ENCODE data around the gene HIVEP3. TPM values are rescaled to one million over a fixed set of nuclear protein-coding genes. Genes with fewer than 3 reads are reported as not detected.

HIVEP3 gene
- total RNA-seq, 4 donors from 2014 or later = 5.3 to 17.3 (median 9.1) TPM

DNA sequence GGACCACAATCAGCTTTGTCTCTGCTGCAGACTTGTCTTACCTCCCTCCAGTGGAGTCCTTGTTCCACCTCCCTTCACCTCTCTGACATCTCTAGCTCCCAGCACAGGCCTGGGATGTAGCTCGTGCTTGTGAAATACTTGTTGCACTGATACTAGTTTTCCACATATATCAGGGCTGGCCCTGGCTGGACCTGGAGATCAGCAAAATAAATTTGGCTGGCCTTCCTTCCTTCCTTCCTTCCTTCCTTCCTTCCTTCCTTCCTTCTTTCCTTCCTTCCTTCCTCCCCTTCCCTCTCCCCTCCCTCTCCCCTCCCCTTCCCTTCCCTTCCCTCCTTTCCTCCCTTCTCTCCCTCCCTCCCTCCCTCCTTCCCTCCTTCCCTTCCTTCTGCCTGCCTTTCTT is 196.5 kb downstream of the HIVEP3 start:
- intact Hi-C loops (cut with DNase I; ENCODE audit: low total_unique reads) = no loop called here
- TF ChIP-seq, protein P1, sequence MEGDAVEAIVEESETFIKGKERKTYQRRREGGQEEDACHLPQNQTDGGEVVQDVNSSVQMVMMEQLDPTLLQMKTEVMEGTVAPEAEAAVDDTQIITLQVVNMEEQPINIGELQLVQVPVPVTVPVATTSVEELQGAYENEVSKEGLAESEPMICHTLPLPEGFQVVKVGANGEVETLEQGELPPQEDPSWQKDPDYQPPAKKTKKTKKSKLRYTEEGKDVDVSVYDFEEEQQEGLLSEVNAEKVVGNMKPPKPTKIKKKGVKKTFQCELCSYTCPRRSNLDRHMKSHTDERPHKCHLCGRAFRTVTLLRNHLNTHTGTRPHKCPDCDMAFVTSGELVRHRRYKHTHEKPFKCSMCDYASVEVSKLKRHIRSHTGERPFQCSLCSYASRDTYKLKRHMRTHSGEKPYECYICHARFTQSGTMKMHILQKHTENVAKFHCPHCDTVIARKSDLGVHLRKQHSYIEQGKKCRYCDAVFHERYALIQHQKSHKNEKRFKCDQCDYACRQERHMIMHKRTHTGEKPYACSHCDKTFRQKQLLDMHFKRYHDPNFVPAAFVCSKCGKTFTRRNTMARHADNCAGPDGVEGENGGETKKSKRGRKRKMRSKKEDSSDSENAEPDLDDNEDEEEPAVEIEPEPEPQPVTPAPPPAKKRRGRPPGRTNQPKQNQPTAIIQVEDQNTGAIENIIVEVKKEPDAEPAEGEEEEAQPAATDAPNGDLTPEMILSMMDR (IDR thresholded peaks at IDR 0.05) = no peak
- no peak for TF ChIP-seq POLR2A (IDR thresholded peaks at IDR 0.05)
- 89 to 96% methylated on average over 1 of the region's 1 CpG for WGBS, 2 donors

DNA sequence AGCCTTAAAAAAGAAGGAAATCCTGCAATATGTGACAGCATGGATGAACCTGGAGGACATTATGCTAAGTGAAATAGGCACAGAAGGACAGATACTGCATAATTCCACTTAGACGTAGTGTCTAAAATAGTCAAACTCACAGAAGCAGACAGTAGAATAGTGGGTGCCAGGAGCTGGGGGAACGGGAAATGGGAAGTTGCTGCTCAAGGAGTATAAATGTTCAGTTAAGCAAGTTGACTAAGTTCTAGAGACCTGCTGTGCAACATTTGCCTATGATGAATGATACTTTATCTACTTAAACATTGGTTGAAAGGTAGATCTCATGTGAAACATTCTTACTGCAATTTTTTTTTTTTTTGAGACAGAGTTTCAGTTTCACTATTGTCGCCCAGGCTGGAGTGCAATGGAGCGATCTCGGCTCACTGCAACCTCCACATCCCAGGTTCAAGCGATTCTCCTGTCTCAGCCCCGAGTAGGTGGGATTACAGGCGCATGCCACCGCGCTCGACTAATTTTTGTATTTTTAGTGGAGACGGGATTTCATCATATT is 197.8 kb downstream of the HIVEP3 start:
- TF ChIP-seq, protein P1 (IDR thresholded peaks at IDR 0.05) = no peak
- TF ChIP-seq POLR2A (IDR thresholded peaks at IDR 0.05) = no peak
- intact Hi-C loops (cut with DNase I; ENCODE audit: low total_unique reads) = no loop called here
- H3K4me3 ChIP-seq (ENCODE audit: low read depth, poor library complexity, severe bottlenecking) = no peak overlapping the region
- 94 to 95% methylated on average over 12 of the region's 12 CpGs for WGBS, 2 donors
- DNase-seq (ENCODE audit: low spot score in 2 of 2) = no peak

More for the DNA sequence above, 196.5 kb downstream of the HIVEP3 start:
- DNase-seq (ENCODE audit: low spot score in 2 of 2) = no peak
- no peak overlapping the region for H3K4me3 ChIP-seq (ENCODE audit: low read depth, poor library complexity, severe bottlenecking)

DNA sequence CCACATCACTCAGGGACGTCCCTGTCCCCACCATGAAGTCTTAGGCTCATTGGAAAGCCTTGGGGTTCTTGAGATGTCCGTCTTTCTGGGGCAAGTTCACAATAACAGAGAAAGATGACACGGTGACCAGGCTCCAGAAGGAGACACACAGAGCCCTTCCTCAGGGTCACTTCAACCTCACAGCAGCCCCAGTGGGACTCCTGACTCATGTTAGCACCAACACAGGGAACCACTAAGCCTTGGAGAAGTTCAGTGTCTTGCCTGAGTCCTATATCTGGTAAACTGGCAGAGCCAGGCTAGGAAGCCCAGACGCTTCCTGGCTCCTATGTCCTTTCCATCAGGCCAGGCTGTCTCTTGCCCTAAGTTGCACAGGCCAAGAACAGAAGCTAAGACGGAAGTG is 199.1 kb downstream of the HIVEP3 start:
- intact Hi-C loops (cut with DNase I; ENCODE audit: low total_unique reads) = no loop called here
- TF ChIP-seq POLR2A (IDR thresholded peaks at IDR 0.05) = no peak
- TF ChIP-seq, protein P1 (IDR thresholded peaks at IDR 0.05) = no peak
- H3K4me3 ChIP-seq (ENCODE audit: low read depth, poor library complexity, severe bottlenecking) = no peak overlapping the region
- no peak for DNase-seq (ENCODE audit: low spot score in 2 of 2)
- 87 to 88% methylated on average over 5 of the region's 5 CpGs for WGBS, 2 donors

DNA sequence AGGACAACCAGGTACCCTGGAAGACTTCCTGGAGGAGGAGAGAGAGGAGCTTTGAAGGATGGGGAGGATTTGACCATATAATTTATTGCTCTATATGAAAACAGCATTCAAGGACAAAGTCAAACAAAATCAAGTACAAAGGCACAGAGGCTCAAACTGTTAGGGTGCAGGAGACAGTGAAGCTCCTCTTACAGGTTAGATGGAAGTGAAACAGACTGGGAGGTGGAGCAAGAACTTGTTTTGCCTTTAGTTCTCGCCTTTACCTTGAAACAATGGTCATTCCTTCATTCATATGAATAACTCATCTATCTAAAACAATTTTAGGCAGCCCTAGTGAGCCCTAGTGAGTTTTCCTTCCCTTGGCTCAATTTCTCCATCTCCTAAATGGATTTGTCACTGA is 199.6 kb downstream of the HIVEP3 start:
- no peak for TF ChIP-seq POLR2A (IDR thresholded peaks at IDR 0.05)
- TF ChIP-seq, protein P1 (IDR thresholded peaks at IDR 0.05) = no peak
- no peak for DNase-seq (ENCODE audit: low spot score in 2 of 2)
- 92 to 100% methylated on average over 1 of the region's 1 CpG for WGBS, 2 donors
- no peak overlapping the region for H3K4me3 ChIP-seq (ENCODE audit: low read depth, poor library complexity, severe bottlenecking)
- intact Hi-C loops (cut with DNase I; ENCODE audit: low total_unique reads) = no loop called here

DNA sequence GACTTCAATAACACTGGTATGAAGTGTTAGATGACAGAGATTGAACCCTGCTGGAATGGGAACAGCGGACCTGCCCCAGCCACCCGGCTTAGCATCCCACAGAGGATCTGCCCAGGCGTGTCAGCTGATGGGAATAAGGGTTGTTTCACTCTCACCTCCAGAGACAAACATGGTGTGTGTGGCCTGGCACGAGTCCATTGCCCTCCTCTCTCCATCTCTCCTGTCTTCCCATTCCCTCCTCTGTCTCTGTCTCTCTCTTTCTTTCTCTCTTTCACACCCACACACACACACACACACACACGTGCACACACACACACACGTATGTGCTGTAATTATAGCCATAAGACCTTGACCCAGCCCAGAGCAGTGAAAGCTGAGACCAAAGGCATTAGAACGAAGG is 200.2 kb downstream of the HIVEP3 start:
- TF ChIP-seq, protein P1 (IDR thresholded peaks at IDR 0.05) = no peak
- no peak for TF ChIP-seq POLR2A (IDR thresholded peaks at IDR 0.05)
- H3K4me3 ChIP-seq (ENCODE audit: low read depth, poor library complexity, severe bottlenecking) = no peak overlapping the region
- intact Hi-C loops (cut with DNase I; ENCODE audit: low total_unique reads) = no loop called here
- DNase-seq (ENCODE audit: low spot score in 2 of 2) = no peak
- WGBS, 2 donors = 60 to 69% methylated on average over 7 of the region's 7 CpGs

All from lower leg skin (tissue), 4 donors.